Testis (tissue), 2 donors: ENCODE data around the gene MEG3.

Experiments
- CTCF ChIP-seq, 3 experiments: fragments of 450-650 bp in 2 of 3; fragments of 200-600 bp in 1 of 3; sonication (generic) in 1 of 3; IDR thresholded peaks; one replicate each; pipeline ENCODE4 v1.5.1; 2016 to 2019; ENCODE audit warnings: antibody characterized with exemption in 3 of 3, mild to moderate bottlenecking in 2 of 3, moderate library complexity in 1 of 3
- POLR2A ChIP-seq: fragments of 450-650 bp; IDR thresholded peaks from one replicate; pipeline ENCODE4 v1.6.1; 2017; ENCODE audit warnings: antibody characterized with exemption, mild to moderate bottlenecking, moderate library complexity

- TF ChIP-seq CTCF (IDR thresholded peaks at IDR 0.05) (no peak), POLR2A (peak; percentile 67)
Measured at GRCh38 chr14:100825713-100826331, at the start of gene MEG3.
